NCI-H82 (cell line): ENCODE data around the gene TSPAN11.
"Not testable (repeated sequence)": the region's sequence is repeated elsewhere in the genome, so short reads cannot be mapped to it uniquely, and the experiment has no call there.

Experiments
- DNase-seq: peaks from one replicate; lab custom pipeline; 2025; lab: John Stamatoyannopoulos, UW

Gene TSPAN11

DNA sequence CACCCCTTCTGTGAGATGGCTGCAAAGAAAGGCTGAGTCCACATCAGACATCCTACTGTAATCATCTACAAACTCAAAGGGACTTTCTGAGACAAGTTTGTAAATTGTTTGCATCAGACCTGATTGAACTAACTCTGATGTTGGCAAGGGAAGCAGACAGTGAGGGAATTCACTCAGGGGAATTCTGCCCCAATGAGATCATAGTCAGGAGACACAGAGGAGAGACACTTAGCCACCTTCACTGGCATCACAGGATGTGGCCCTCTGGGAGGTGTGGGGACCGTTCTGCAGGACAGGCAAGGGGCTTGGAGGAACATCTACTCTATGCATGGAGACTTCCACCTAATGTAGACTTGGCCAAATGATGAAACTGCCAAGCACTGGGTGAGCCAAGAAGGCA, 76.5 kb downstream of the TSPAN11 start:
- no peak for DNase-seq

DNA sequence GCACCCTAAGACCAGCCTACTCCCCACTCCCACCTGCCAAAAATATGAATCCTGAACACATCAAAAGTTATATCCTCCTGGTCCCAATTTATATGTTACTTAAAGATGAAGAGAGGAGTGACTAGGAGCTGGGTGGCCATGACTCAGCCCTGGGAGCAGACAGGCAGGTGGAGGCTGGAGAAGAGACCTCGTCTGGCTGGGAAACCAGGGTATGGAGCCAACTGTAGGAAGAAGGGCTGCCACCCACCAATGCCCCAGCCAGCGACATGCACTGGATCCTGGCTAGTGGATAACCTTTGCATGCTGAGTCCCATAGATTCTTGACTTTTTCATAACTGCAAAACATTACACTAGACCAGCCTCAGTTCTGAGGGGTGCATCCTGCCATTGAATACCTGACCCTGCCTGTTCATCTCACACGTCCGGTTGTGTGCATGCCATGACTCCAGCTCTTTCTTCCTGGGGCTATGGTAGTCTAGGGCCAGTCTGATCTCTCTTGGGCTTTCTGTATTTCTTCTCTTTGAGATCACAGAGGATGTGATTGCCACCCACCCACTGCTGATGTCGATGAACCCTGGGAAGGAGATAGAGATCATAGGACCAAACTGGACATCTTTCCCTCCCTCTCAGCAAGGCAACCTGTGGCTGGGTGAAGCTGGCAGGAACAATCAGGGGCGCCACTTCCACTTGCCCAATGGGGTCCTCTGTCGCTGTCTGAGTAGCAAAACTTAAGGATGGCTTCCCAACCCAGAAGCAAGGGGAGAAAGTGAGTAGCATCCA, 77.5 kb downstream of the TSPAN11 start:
- DNase-seq, result no peak

DNA sequence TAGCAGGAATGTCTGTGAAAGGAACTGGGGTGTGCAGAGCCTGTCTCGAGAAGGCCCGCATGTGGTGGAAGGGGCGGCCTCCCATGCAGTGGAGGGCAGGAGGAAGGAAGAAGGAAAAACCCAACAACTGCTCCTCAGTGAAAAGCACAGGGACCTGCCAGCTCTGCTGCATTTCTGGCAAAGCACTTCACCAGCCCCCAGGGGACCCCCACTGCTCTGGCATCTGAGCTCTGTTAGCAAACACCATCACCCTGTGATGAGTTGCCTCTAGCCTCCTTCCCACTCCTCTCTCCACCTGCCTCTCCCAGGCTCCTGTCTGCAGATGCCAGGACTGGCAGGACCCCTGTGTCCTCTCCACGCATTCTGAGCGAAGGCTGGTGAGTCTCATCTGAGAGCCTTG, 78.1 kb downstream of the TSPAN11 start:
- DNase-seq, result no peak

DNA sequence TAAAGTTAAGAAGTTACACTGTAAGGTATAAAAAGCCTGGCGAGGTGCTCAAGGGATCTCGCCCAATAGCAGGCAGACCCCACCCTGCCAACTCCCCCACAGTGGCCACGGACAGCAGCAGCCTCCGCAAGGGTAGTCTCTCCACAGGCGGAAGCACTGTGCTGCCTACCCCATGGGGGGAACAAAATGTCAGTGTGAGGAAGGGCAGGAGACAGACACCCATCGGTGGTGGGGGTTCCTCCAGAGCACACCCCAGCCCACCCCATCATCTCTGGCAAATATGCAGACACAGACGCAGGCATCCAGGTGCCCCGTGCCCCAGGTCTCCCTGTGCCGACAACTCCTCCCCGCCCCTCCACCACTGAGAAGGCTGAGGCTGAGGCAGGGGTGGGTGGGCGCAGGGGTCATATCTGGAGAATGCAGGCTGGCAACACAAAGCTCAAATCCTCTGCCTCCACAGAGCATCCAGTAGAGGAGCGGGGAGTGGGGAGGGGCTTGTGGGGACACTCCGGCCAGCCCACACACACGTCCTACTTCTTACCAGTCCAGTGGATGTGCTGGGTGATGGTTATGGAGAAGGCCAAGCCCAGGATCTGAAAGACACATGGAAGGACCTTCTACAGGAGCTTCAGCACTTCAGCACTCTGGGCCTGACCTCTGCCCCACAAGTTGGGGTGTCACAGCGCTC, 78.9 kb downstream of the TSPAN11 start:
- DNase-seq, result no peak

DNA sequence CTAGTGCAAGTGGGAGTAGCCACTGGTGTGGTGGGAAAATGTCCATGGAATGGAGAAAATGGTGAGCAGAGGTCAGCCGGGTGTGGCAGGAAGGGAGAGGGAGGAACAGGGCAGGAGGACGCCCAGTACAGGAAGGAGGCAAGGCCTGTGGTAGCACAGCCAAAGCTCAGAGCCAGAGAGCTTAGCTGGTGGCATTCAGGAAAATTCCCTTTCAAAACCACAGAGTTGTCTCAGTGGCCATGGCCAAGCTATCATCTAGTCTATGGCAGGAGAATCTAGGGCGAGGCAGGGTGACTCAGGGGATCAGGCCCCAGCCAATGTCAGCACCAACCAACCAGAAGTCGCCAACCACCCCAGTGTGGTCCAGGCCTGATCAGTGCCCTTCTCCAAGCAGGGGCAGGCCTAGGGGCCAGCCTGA, 79.4 kb downstream of the TSPAN11 start:
- DNase-seq, result no peak

DNA sequence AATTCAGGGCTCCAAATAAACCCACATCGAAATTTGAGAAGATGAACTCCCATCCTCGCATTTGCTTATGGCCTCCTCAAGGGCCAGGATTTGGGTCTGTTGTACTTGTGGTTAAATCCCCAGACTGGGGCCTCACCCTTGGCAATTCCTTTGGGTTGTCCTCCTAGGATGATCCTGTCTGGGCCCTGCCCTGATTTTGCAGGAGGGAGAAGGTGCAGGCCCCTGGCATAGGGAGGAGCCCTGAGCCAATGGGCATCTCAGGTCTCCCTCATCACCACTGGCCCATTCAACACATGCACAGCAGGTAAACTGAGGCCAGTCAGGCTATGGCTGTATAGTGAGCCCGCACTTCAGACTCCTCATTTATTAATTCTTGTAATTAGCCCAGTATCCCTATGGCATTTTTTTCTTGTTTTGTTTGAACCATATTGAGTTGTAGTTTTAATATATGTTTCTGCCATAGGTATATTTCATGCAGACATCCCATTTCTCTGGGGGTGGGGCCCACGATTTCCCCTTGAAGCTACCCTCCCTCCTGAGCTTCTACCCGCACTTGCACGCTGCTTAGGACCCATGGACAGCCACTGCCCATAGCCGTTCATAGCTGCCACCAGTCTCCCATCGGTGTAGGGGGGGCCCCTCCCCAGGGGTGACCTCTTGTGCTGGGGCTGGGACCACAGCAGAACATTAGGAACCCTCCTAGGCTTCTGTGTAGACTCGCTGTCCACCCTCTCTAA, 80.0 kb downstream of the TSPAN11 start:
- no peak for DNase-seq

DNA sequence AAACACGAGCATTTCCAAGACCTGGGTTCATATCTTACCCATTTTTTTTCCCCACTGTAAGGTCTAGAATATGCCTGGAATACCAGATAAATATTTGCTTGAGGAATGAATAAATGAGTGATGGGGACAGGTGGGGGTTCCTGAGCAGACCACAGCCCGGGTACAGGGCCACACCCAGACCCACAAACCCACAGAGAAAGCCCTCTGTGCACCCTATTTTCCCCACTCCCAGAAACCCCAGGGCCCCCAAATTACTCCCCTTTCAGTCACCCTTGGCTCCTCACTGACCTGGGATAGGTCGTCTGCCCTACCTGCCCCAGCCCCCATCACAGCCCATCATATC, 80.6 kb downstream of the TSPAN11 start:
- no peak for DNase-seq

DNA sequence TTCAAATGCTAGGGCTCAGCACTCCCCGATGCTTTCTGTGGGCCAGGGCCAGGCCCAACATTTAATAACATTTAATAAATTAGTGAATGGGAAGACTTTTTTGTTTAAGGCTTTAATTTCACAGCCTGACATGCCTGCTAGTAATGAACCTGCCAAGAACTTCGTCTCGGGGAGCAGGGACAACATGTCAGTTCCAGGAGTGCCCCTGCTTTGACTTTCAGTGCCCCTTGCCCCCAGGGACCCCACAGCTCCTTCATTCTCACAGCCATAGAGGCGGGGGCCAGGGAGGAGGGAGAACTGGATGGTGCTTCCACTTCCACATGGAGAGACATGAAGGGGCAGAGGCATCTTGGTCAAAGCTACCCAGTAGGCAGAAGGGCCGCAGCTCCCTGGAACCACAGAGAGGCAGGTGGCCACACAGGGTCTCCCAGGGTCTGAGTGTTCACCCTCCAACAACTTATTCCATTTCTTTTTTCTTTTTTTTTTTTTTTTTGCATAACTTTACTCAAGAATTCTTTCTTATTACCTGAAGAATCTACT, 81.2 kb downstream of the TSPAN11 start:
- no peak for DNase-seq

DNA sequence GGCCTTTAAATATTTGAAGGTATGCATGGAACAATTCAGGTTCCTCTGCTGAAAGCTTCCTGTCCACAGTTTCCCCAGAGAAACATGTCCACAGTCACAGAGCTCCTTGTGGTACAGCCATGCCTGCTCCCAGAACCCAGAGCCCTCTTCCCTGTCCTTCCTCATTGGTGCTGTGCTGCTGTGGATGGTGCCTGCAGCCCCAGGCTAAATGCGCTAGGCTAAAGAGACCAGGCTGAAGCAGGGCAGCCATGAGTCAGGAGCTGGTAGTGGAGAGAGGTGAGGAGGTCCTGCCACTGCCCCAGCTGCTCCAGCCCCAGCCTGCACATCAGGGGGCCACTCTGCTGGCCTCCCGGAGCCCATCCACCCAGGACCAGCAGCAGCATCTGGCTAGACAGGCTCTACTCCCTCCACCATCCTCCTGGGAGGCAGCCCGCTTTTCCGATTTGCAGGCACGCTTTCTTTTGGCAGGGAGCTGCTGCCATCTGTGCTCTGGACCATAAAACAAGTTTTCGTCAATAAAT, 81.8 kb downstream of the TSPAN11 start:
- peak; percentile 32 for DNase-seq

DNA sequence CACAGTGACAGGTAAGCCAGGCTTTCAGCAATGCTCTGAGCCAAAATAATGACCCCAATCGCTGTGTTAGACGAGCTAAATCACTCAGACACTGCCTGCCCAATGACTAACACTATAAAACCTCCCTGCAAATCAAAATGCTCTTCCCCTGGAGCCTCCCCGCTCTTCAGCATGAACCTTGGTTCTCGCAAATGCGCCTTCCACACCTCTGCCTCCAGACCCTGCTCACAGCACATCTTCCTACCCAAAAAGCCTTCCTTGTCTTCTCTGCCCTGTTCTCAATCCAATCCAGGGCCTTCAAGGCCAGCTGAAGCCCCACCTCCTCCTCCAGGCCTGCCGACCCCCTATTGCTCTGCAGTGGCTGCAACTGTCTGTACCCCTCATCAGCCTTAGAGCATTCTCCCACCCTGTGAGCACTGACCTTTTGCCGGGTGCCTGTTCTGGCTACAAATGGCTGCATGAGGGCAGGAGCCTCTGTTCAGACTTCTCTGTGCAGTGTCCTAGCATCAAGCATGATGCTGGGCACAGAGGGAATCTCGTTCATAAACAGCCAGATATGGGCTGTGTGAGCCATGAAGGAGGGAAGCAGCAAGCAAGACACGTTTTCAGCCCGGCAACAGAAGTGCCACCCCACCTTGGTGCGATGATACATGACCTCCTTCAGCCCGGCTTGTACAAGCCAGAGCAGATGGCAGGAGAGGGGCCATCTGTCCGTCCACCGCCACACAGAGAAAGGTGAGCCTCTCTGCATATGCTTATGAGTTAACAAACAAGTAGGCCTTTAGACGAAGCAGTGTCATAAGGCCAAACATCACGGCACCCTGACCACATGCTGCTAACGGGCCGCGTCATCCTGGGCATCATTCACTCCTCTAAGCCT, 82.7 kb downstream of the TSPAN11 start:
- peak; percentile 85 for DNase-seq

DNA sequence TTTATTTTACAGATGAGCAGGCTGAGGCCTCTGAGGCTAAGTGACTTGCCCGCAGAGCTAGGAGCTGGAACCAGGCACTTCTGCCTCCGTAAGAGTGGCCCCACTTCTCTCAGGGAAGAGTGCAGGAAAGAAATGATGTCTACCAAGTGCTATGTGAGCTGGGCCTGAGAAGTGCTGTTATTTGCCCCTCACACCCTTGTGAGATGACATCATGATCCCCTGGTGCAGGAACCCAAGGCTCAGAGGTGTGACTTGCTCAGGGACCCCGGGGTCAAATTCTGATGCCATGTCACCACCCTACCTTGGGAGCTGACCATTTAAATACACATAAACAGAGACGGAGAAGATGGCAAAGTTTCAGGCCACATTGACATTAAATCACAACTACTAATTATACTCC, 83.4 kb downstream of the TSPAN11 start:
- no peak for DNase-seq

DNA sequence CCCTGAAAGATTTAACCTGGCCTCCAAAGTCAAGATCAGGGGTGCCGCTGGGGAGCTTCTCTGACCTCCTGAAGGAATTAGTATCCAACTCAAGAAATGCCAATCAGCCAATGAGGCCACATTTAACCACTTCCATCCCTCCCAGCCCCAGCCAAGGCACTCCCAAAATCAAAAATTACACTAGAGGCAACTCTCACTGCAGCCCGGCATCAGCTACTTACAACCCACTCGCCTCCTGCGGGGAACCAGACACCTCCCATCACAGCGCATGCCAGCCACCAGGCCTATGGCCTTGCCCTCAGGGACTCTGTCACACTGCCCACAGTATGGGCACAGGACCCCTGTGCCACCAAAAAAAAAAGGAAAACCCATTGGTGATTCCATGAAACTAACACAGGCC, 84.8 kb downstream of the TSPAN11 start:
- no peak for DNase-seq

DNA sequence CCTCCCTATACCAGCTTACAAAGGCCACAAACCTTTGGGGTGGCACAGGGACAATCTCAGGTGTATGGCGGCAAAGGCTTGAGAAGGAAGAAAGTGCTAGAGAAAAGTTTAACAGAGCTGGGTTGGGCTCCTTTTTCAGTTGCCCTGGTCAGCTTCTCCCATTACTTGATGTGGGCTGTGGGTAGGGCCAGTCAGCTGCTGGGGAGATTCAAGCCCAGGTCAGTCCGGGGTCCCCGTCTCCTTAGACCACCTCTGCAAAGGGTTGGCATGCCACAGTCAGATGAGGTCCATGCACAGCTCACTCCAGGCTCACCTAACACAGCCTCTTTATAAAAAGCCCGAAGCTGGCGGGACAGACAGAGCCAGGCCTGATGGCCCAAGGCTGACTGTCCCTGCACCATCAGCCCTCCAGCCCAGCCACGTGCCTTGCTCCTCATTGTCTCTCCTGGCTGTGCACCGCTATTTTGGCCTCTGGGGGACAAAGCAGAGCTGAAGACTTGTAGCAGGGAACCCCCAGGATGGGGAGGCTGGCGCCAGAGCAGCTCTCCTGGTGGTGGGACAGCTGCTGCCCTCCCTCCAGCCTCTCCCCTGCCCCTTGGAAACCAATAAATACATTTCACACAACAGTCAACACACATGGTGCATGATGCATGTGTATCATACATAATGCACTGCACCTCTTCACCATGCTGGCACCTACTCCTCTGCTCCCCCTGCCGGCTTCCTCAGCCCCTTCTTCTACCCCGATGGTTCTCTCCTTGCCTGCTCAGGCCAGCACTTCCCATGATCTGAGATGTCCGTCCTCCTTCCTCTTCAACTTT, 85.4 kb downstream of the TSPAN11 start:
- DNase-seq, result peak; percentile 45

DNA sequence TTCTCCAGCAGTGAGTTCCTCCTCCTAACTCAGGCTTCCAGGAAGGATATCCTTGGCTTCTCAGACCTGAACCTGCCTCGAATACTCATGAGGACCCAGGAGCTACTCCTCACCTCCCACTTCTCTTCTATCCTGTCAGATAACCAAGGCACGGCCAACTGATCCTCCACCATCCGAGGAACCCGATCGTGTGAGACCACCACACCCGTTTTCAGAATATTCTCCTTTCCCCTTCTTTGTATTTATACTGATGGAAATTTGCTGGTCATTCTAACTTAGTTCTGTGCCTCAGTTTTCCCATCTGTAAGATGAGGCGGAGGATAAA, 86.0 kb downstream of the TSPAN11 start:
- DNase-seq, result not testable (repeated sequence)

DNA sequence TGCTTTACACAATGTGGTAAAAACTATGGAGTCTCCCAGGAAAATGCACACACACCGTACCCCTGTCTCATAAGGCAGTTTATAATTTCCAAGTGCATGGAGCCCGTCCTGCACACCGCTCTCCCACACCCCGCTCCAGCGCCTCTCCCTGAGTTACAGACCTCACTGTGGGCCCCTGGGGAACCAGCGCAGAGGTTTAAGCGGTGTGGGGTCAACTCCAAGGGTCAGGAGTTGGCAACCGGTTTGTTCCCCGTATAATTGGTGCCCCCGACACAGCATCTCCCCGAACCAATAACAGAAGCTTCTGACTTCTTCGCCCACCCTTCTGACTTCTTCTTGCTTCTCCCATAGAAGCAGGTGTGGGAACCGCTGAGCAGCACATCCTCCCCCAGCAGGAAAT, 88.7 kb downstream of the TSPAN11 start:
- no peak for DNase-seq

DNA sequence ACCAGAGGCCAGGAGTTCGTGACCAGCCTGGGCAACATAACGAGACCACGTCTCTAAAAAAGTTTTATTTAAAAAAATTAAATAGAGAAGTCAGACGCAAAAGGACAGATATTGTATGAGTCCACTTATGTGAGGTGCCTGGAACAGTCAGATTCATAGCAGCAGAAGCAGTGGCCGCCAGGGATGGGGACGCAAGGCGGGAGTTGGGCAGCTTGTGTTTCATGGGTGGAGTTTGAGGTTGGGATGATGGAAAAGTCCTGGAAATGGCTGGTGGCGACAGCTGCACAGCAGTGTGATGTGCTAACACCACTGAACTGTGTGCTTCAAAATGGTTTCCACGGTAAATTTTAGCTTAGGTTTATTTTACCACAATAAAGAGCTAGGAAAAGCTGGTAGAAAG, 89.5 kb downstream of the TSPAN11 start:
- DNase-seq, result no peak

DNA sequence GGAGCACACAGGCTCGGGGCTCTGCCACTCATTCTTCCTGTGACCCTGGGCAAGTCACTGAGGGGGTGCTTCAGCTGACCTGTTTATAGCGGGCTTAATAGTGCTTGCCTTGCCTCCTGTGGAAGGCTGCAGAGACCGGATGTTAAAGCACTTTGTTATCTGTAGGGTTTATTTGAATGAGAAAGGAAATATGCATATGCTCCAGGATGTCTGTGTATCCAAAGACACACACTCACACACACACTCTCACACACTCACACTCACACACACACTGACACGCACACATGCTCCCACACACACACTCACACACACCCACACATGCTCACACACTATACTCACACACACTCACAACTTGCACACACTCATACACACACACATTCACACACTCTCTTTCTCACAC, 91.0 kb downstream of the TSPAN11 start:
- no peak for DNase-seq

DNA sequence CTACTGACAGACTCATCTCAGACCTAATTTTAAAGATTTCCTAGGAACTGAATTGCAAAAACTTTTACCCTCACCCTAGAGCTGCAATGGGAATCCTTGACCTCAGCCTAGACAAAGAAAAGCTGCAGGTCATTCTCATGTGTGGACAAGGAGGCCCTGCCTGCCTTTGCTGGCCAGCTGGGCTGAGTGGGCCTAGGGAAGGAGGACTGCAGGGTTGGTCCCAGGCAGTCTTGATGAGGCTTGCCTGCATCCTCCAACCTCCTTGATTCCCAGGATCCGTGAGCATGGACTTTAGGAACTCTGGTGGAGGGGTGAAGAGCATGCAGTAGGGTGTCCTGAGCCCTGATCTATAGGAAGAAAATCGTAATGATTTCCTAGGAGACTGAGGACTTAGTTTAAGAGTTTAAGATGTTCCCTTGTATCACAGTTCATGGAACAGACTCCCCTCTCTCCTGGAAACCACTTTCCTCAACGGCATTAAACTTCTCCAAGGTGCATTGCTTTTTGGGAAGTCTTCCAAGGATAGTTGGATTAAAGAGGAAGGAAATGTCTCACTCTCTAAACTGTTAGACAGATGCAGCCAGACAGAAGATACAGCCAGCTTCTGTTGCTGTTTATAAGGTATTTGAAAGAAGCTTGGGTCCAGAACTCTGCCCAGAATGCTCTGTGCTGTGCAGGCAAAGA, 91.7 kb downstream of the TSPAN11 start:
- DNase-seq, result no peak

DNA sequence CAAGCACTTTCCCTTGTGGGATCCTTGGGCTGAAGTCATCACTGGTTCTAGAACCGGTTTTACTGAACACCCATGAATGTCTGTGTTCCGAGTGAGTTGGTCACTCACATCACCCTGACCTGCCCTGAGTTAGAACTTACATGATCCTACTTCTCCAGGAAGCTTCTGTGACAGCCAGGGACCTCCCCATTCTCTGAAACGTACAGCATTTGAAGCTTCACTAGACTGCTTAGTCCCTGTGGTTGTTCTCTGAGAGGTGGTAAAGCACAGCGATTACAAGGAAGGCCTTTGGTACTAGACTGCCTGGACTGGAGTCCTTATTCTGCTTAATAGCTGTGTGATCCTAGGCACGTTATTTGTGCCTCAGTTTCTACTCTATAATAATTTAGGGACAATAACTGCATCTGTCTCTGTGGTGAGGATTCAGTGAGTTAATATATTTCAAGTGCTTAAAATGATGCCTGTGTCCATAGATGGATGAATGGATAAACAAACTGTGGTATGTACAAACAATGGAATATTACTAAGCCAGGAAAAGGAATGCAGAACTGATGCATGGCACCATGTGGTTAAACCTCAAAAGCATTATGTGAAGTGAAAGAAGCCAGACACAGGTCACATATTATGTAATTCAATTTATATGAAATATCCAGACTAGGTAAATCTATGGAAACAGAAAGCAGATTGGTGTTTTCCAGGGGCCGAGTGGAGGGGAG, 92.4 kb downstream of the TSPAN11 start:
- DNase-seq, result no peak

DNA sequence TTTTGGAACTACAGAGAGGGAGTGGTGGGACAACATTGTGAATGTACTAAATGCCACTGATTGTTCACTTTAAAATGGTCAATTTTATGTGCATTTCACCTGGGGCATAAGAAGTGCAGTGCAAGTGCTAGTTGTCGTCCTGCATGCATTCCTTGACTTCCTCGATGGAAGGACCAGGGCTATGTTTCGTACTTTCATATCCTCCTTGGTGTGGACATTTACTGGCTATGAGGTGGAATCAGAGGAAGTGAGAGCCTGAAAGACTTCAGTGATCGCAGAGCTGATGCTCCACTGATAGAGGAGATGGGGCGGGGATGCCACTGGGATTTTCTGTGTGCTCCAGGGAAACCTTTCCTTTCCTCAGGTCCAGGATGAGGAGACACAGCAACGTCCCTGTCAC, 93.0 kb downstream of the TSPAN11 start:
- DNase-seq, result no peak
